B cell (primary cell): Measurements from ENCODE around the gene APH1B. TPM values are rescaled to one million over a fixed set of nuclear protein-coding genes. Genes with fewer than 3 reads are reported as not detected.

Experiments
- ATAC-seq: fragments of 200-7000 bp; cut with Tn5 transposase; one replicate; pipeline ENCODE4 v1.10.0; 2021; ENCODE audit warnings: low read depth, mild to moderate bottlenecking, moderate number of reproducible peaks, moderate library complexity
- CTCF ChIA-PET: fragments of 350-600 bp; sonication (Branson Sonifier 250); formaldehyde crosslinking; loops from one replicate; lab custom pipeline; 2021; ENCODE audit warnings: antibody characterized with exemption, inconsistent platforms; lab: Charles Lee
- POLR2A ChIA-PET: fragments of 350-600 bp; sonication (Branson Sonifier 250); formaldehyde crosslinking; loops from one replicate; lab custom pipeline; 2021; ENCODE audit warnings: antibody characterized with exemption; lab: Charles Lee
- DNase-seq: peaks from one replicate; pipeline ENCODE4 v3.0.0; 2013
- H2AFZ ChIP-seq: 2 replicates; pipeline ENCODE4 v1.6.1; 2012; ENCODE audit warnings: mild to moderate bottlenecking, low read depth, low read length; ENCODE audit not compliant: insufficient read depth, poor library complexity, severe bottlenecking
- H3K27ac ChIP-seq, 2 donors: 1 replicate in 1 of 2; 2 replicates in 1 of 2; pipeline ENCODE4 v1.5.1; 2012 to 2013; ENCODE audit warnings: low read length in 2 of 2, mild to moderate bottlenecking in 2 of 2, moderate library complexity in 1 of 2
- H3K27me3 ChIP-seq, 4 experiments: fragments of 200-600 bp in 1 of 4; sonication (generic) in 1 of 4; replicated peaks in 1 of 4; 1 replicate in 2 of 4; 2 replicates in 2 of 4; pipeline versions ENCODE4 v1.6.1 to v1.7.0; 2013 to 2016; ENCODE audit warnings: low read length in 3 of 4, mild to moderate bottlenecking in 2 of 4, mixed read lengths in 1 of 4, moderate library complexity in 1 of 4; ENCODE audit not compliant: insufficient read depth in 4 of 4, control insufficient read depth in 3 of 4; ENCODE audit errors: control extremely low read depth in 1 of 4
- H3K36me3 ChIP-seq, 2 experiments: replicated peaks in 1 of 2; 1 replicate in 1 of 2; 2 replicates in 1 of 2; pipeline versions ENCODE4 v1.6.1 to v1.7.1; 2013; ENCODE audit warnings: low read length in 1 of 2; ENCODE audit not compliant: insufficient read depth in 2 of 2, control insufficient read depth in 1 of 2; ENCODE audit errors: control extremely low read depth in 1 of 2, extremely low read depth in 1 of 2
- H3K4me1 ChIP-seq, 2 donors: fragments of 200-600 bp in 1 of 2; sonication (generic) in 1 of 2; 1 replicate in 1 of 2; 2 replicates in 1 of 2; pipeline versions ENCODE4 v1.5.1 to v1.6.1; 2013 to 2017; ENCODE audit warnings: low read length in 2 of 2; ENCODE audit not compliant: control insufficient read depth in 2 of 2, insufficient read depth in 2 of 2
- H3K4me2 ChIP-seq: replicated peaks from 2 replicates; pipeline ENCODE3; 2012; ENCODE audit warnings: mild to moderate bottlenecking, low read depth, low read length; ENCODE audit not compliant: poor library complexity, severe bottlenecking
- H3K4me3 ChIP-seq, 5 experiments: fragments of 200-600 bp in 1 of 5; sonication (generic) in 1 of 5; 1 replicate in 3 of 5; 2 replicates in 2 of 5; pipeline versions ENCODE4 v1.5.1 to v1.7.0; 2011 to 2016; ENCODE audit warnings: low read length in 4 of 5, mild to moderate bottlenecking in 4 of 5, low read depth in 2 of 5, control low read depth in 1 of 5, moderate library complexity in 1 of 5; ENCODE audit not compliant: insufficient read depth in 1 of 5; ENCODE audit errors: control extremely low read depth in 1 of 5, extremely low read depth in 1 of 5
- H3K79me2 ChIP-seq: fragments of 200-600 bp; sonication (generic); one replicate; pipeline ENCODE4 v1.6.0; 2016; ENCODE audit warnings: low read length; ENCODE audit not compliant: control insufficient read depth, insufficient read depth
- H3K9ac ChIP-seq: fragments of 200-600 bp; sonication (generic); 2 replicates; pipeline ENCODE4 v1.6.1; 2017; ENCODE audit warnings: mild to moderate bottlenecking, low read length, moderate library complexity
- H3K9me3 ChIP-seq, 3 donors: one replicate each; pipeline versions ENCODE4 v1.6.1 to v1.7.1; 2013; ENCODE audit warnings: low read length in 2 of 3; ENCODE audit not compliant: control insufficient read depth in 2 of 3, insufficient read depth in 1 of 3; ENCODE audit errors: control extremely low read depth in 1 of 3
- H4K20me1 ChIP-seq: 2 replicates; pipeline ENCODE4 v1.6.0; 2012; ENCODE audit warnings: mild to moderate bottlenecking, low read length; ENCODE audit not compliant: insufficient read depth, control insufficient read depth, poor library complexity, severe bottlenecking
- H3K27ac Mint-ChIP-seq: one replicate; pipeline ENCODE4 v1.8.0; 2021; ENCODE audit warnings: mixed read lengths
- H3K27me3 Mint-ChIP-seq: one replicate; pipeline ENCODE4 v1.8.0; 2021; ENCODE audit warnings: mixed read lengths
- H3K4me1 Mint-ChIP-seq: one replicate; pipeline ENCODE4 v1.8.0; 2021; ENCODE audit warnings: mixed read lengths
- H3K4me3 Mint-ChIP-seq: one replicate; pipeline ENCODE4 v1.8.0; 2021; ENCODE audit warnings: mixed read lengths
- H3K9me3 Mint-ChIP-seq: one replicate; pipeline ENCODE4 v1.8.0; 2022; ENCODE audit warnings: mixed read lengths; ENCODE audit not compliant: insufficient read depth
- CTCF ChIP-seq: fragments of 200-600 bp; IDR thresholded peaks from one replicate; pipeline ENCODE4 v1.8.0; 2022; ENCODE audit warnings: antibody characterized with exemption, mild to moderate bottlenecking
- EZH2 ChIP-seq: IDR thresholded peaks from 2 replicates; pipeline ENCODE4 v1.6.1; 2012; ENCODE audit warnings: borderline replicate concordance, low read depth, mild to moderate bottlenecking, moderate library complexity, low read length; ENCODE audit not compliant: insufficient read depth, poor library complexity, severe bottlenecking
- WGBS: methylation state at CpG from one replicate; pipeline ENCODE4 v1.1.5; 2013; ENCODE audit warnings: missing lambda C conversion rate; ENCODE audit not compliant: insufficient coverage; 5-methylcytosine and 5-hydroxymethylcytosine counted together
- intact Hi-C: fragments of 100-400 bp; cut with micrococcal nuclease; formaldehyde crosslinking; loops from one replicate; pipeline ENCODE4 v1.10.0; 2022
- polyA plus RNA-seq: library from polyadenylated mRNA; depleted of rRNA; stranded (reverse); fragments of >200 nt; gene quantifications from 2 replicates; pipeline ENCODE4 v1.2.3, GENCODE V29; 2012
- total RNA-seq, 2 donors: library from RNA; stranded (reverse); fragments of 120-200 nt in 1 of 2; gene quantifications; 1 replicate in 1 of 2; 2 replicates in 1 of 2; pipeline versions ENCODE4 v1.2.3 to v1.2.4, GENCODE V29; 2013 to 2022

Gene APH1B
- total and polyA plus RNA-seq, 2 donors (not counting 1 experiment from before 2014, with no cell fraction given) = 7.6 to 45.2 TPM

DNA sequence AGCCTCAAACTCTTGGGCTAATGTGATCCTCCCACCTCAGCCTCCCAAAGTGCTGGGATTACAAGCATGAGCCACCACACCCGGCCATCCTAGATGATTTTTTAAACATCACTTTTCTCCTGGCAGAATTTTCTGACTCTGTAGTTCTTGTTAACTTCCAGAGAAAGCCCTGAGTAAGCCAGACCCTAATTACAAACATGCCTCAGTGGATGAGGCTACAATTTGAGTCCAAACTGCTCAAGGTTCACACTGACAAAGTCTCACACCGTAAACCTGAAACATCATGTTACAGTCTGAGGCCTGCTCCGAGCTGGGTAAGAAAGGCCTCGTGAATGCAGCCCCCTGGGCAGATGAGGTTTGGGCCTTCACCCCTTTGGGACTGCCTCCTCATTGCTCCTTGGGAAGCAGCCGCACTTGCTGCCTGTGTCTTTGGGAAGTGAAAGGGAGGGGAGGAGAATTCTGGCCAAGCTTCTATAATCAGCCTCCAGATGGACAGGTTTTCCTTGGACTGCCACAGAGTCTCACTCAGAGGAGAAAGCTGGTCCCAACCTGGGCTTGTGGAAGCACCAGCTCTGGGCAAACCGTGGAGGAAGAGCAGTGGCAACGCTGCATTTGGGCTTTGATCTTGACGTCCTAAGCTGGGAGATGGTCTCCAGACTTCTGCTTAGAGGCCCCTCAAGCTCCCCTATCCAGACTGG is 58.3 kb downstream of the APH1B start:
- Histone ChIP-seq H4K20me1 (no peaks in the 10 kb centered on the region), H3K4me1 (no peaks in the 10 kb centered on the region), H3K27me3 (no peaks in the 10 kb centered on the region), H3K27ac (no peak overlapping the region), H3K4me2 (no peak overlapping the region), H2AFZ (no peak overlapping the region), H3K79me2 (no peaks in the 10 kb centered on the region), H3K9ac (no peak overlapping the region), H3K9me3 (no peaks in the 10 kb centered on the region), H3K4me3 (no peak overlapping the region), H3K36me3 (no peaks in the 10 kb centered on the region)
- DNase-seq = no peak
- POLR2A ChIA-PET = no interaction called here
- H3K27ac Mint-ChIP-seq = no peak overlapping the region
- no peaks in the 10 kb centered on the region for H3K4me1 Mint-ChIP-seq
- no peak overlapping the region for H3K4me3 Mint-ChIP-seq
- WGBS = 88% methylated on average over 7 of the region's 8 CpGs
- H3K27me3 Mint-ChIP-seq = no peaks in the 10 kb centered on the region
- no peaks in the 10 kb centered on the region for H3K9me3 Mint-ChIP-seq
- ATAC-seq = no peak
- no peak for TF ChIP-seq EZH2
- no peak for TF ChIP-seq CTCF
- intact Hi-C loops = no loop called here
- CTCF ChIA-PET = no interaction called here

DNA sequence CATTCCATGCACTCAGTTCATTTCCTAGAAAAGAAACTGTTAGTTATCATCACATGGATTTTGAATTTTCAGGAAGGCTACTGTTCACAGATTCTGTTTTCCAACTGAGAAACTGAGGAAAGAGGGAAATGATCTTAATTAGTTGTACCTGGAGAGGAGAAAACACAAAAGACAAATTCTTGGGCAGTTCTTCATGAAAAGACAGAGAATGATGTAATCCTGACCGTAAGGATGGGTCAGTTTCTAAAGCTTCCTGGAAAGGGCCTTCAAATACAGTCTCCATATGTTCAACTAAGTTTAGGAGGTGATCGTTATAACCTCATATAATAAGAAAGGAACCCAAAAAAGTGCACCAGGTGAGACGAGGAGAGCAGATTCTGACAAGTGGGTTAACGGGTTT is 59.6 kb downstream of the APH1B start:
- no peak overlapping the region for H3K9ac ChIP-seq
- ATAC-seq (no peak), DNase-seq (no peak)
- H3K36me3 ChIP-seq = no peaks in the 10 kb centered on the region
- H3K27me3 Mint-ChIP-seq = no peaks in the 10 kb centered on the region
- WGBS = 100% methylated on average over 1 of the region's 4 CpGs
- no peak overlapping the region for H2AFZ ChIP-seq
- H3K27ac Mint-ChIP-seq = no peak overlapping the region
- no peaks in the 10 kb centered on the region for H3K9me3 ChIP-seq
- H4K20me1 ChIP-seq = no peaks in the 10 kb centered on the region
- CTCF ChIA-PET = no interaction called here
- H3K4me1 ChIP-seq = no peaks in the 10 kb centered on the region
- no peaks in the 10 kb centered on the region for H3K9me3 Mint-ChIP-seq
- no peak for TF ChIP-seq CTCF
- TF ChIP-seq EZH2 = no peak
- no peak overlapping the region for H3K27ac ChIP-seq
- no peaks in the 10 kb centered on the region for H3K4me1 Mint-ChIP-seq
- no peak overlapping the region for H3K4me3 ChIP-seq
- no peak overlapping the region for H3K4me2 ChIP-seq
- H3K27me3 ChIP-seq = no peaks in the 10 kb centered on the region
- no peaks in the 10 kb centered on the region for H3K79me2 ChIP-seq
- POLR2A ChIA-PET = no interaction called here
- intact Hi-C loops = no loop called here
- H3K4me3 Mint-ChIP-seq = no peak overlapping the region
